Mucosa of stomach (tissue), 1 donor: ENCODE data around the gene SETBP1.
"Not testable (repeated sequence)": the region's sequence is repeated elsewhere in the genome, so short reads cannot be mapped to it uniquely, and the experiment has no call there.

Source experiments
- H3K27me3 ChIP-seq: one replicate; pipeline ENCODE4 v1.7.0; 2013; ENCODE audit warnings: mild to moderate bottlenecking, low read length; ENCODE audit not compliant: control insufficient read depth, insufficient read depth
- H3K36me3 ChIP-seq: one replicate; pipeline ENCODE4 v1.7.0; 2013; ENCODE audit warnings: low read length; ENCODE audit not compliant: control insufficient read depth, insufficient read depth
- H3K4me1 ChIP-seq: one replicate; pipeline ENCODE4 v1.7.0; 2013; ENCODE audit warnings: mild to moderate bottlenecking, low read length; ENCODE audit not compliant: control insufficient read depth, insufficient read depth
- H3K4me3 ChIP-seq: one replicate; pipeline ENCODE4 v1.7.0; 2013; ENCODE audit warnings: low read length
- H3K9ac ChIP-seq: one replicate; pipeline ENCODE4 v1.7.0; 2013; ENCODE audit warnings: mild to moderate bottlenecking, low read length, moderate library complexity
- H3K9me3 ChIP-seq: one replicate; pipeline ENCODE4 v1.7.0; 2013; ENCODE audit warnings: mild to moderate bottlenecking, low read length, moderate library complexity; ENCODE audit not compliant: control insufficient read depth
- donor health status: Pancreatic carcinoma.

SETBP1 gene

GRCh38 chr18:44792456-44793061 is 111.9 kb downstream of the SETBP1 start:
- no peak overlapping the region for H3K9ac ChIP-seq
- no peaks in the 10 kb centered on the region for H3K36me3 ChIP-seq
- no peak overlapping the region for H3K4me3 ChIP-seq
- H3K4me1 ChIP-seq: peaks cover 10% of the 10 kb centered on the region
- H3K27me3 ChIP-seq: no peaks in the 10 kb centered on the region
- H3K9me3 ChIP-seq: no peaks in the 10 kb centered on the region

DNA sequence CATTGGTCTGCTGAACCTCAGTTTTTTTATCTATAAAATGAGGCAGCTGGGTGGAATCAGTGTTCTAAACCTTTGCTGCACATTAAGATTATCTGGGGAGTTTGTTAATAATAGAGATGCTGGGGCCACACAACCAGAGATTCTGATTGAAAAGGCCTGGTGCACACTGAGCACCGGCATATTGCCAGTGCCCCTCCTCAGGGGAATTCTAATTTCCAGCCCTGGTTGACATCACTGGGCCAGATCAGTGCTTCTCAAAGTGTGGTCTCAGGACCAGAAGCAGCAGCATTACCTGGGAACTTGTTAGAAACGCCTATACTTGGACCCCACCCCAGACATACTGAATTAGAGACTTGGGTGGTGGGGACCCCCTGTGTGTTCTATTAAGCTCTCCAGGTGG is 112.5 kb downstream of the SETBP1 start:
- H3K4me1 ChIP-seq: peaks cover 12% of the 10 kb centered on the region
- no peak overlapping the region for H3K9ac ChIP-seq
- no peaks in the 10 kb centered on the region for H3K36me3 ChIP-seq
- H3K27me3 ChIP-seq: no peaks in the 10 kb centered on the region
- H3K9me3 ChIP-seq: no peaks in the 10 kb centered on the region
- no peak overlapping the region for H3K4me3 ChIP-seq

DNA sequence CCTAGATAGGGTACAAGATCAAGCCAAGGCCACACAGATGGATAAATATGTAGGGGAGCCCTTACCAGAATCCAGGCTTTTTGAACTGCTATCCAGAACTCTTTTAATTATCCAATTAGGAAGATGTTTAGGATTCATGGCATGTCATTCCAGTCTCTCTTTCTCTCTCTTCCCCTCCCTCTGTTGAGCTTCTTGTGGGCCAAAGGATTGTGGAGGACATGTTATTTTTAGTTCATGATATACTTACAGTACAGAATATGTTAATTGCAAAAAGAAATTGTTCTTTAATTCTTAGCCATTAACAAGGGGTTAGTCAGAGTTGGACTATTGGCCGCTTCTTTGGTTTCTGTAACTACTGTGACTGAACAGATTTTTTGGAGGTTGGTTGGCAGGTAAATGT is 113.0 kb downstream of the SETBP1 start:
- no peak overlapping the region for H3K4me3 ChIP-seq
- H3K9me3 ChIP-seq: no peaks in the 10 kb centered on the region
- peaks cover 17% of the 10 kb centered on the region for H3K4me1 ChIP-seq
- H3K27me3 ChIP-seq: no peaks in the 10 kb centered on the region
- H3K36me3 ChIP-seq: no peaks in the 10 kb centered on the region
- no peak overlapping the region for H3K9ac ChIP-seq

GRCh38 chr18:44795241-44795640 is 114.6 kb downstream of the SETBP1 start:
- no peaks in the 10 kb centered on the region for H3K36me3 ChIP-seq
- no peak overlapping the region for H3K4me3 ChIP-seq
- H3K4me1 ChIP-seq: peaks cover 28% of the 10 kb centered on the region
- no peak overlapping the region for H3K9ac ChIP-seq
- H3K27me3 ChIP-seq: no peaks in the 10 kb centered on the region
- no peaks in the 10 kb centered on the region for H3K9me3 ChIP-seq

GRCh38 chr18:44796429-44797428 is 116.0 kb downstream of the SETBP1 start:
- H3K9ac ChIP-seq: no peak overlapping the region
- no peak overlapping the region for H3K4me3 ChIP-seq
- no peaks in the 10 kb centered on the region for H3K27me3 ChIP-seq
- no peaks in the 10 kb centered on the region for H3K9me3 ChIP-seq
- H3K36me3 ChIP-seq: no peaks in the 10 kb centered on the region
- peaks cover 25% of the 10 kb centered on the region for H3K4me1 ChIP-seq

DNA sequence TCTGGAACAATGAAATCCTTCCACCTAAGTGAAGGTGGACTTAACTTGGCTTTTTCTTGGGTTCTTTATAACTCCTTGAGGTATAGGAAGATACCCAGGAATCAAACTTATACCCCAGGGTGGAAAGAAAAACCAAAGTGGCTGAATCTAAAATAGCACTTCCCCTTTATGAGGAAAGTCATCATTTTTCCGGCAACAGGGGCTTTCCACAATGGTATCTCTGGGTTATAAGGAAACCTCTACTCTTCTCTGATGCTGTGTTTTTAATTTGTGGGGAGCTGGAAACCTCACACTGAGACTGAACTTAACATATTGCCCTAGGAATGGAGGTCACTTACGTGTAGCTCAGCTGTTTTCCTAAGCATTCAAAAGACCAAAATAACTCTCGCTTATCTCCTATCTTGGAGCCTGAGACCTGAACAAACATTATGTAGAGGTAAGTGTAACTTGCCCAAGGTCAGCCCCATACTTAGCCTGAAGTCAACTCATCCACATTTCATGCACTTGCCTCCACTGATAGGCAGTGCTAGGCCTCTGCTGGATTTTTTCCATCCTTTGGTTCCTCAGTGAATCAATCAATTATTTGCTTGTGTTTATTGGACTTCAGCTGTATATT is 117.9 kb downstream of the SETBP1 start:
- Histone ChIP-seq H3K9me3 (no peaks in the 10 kb centered on the region), H3K4me1 (peaks cover 34% of the 10 kb centered on the region), H3K9ac (no peak overlapping the region), H3K36me3 (no peaks in the 10 kb centered on the region), H3K4me3 (no peak overlapping the region), H3K27me3 (no peaks in the 10 kb centered on the region)

DNA sequence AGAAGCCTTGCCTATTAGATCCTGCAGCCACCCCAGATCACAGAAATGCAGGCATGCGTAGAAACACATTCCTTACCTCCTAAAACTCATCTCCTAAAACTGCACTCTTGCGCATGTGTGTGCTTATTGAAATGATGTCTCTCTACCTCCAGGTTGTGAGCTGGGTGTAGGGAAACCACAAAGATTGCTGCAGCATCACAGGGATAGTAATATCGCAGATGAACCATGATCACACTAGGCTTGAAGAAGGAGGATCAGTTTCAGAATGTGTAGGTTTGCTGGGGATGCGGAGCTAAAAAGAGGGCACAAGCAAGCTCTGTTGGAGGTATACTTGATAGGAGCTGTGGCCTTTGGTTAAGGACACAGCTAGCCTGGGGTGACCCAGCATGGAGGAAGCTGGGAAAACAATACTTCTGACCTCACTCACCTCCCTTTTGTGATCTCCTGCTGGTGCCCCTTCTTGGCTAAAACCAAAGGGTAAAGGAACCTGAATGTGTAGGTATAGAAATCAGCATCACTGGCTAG is 118.8 kb downstream of the SETBP1 start:
- Histone ChIP-seq H3K9ac (no peak overlapping the region), H3K4me1 (peaks cover 34% of the 10 kb centered on the region), H3K27me3 (no peaks in the 10 kb centered on the region), H3K4me3 (no peak overlapping the region), H3K9me3 (no peaks in the 10 kb centered on the region), H3K36me3 (no peaks in the 10 kb centered on the region)

GRCh38 chr18:44799907-44800421 is 119.3 kb downstream of the SETBP1 start:
- Histone ChIP-seq H3K27me3 (no peaks in the 10 kb centered on the region), H3K9me3 (no peaks in the 10 kb centered on the region), H3K36me3 (no peaks in the 10 kb centered on the region), H3K4me3 (no peak overlapping the region), H3K4me1 (peaks cover 34% of the 10 kb centered on the region), H3K9ac (no peak overlapping the region)

GRCh38 chr18:44800766-44801165 is 120.1 kb downstream of the SETBP1 start:
- not testable (repeated sequence) for H3K27me3 ChIP-seq, H3K4me3 ChIP-seq, H3K9me3 ChIP-seq, H3K9ac ChIP-seq, H3K36me3 ChIP-seq
- H3K4me1 ChIP-seq: peaks cover 34% of the 10 kb centered on the region

DNA sequence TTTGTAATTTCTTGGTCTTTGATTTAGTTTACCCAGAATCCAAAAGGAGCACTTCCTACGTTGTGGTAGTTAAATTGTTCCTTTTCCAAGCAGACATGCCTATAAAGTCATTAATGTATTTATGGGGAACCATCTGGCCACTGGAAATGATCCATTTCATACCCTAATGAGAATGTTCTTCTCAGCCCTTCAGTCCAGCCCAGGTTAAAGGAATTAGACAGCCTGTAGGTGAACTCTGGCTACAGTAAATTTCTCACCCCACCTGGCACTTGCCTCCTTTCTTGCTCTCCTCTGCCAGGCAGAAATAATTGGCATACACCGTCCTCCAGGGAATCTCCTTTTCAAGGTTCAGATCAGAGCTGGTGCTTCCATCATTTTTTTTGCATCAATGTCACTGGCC is 121.1 kb downstream of the SETBP1 start:
- Histone ChIP-seq H3K9ac (no peak overlapping the region), H3K4me3 (no peak overlapping the region), H3K36me3 (no peaks in the 10 kb centered on the region), H3K4me1 (peaks cover 30% of the 10 kb centered on the region), H3K9me3 (no peaks in the 10 kb centered on the region), H3K27me3 (no peaks in the 10 kb centered on the region)

- Histone ChIP-seq H3K27me3 (no peaks in the 10 kb centered on the region), H3K9ac (no peak overlapping the region), H3K4me1 (peaks cover 31% of the 10 kb centered on the region)
Measured at GRCh38 chr18:44802508-44802907, 121.8 kb downstream of the SETBP1 start.

More at GRCh38 chr18:44802508-44802907, 121.8 kb downstream of the SETBP1 start:
- Histone ChIP-seq H3K9me3 (no peaks in the 10 kb centered on the region), H3K4me3 (no peak overlapping the region), H3K36me3 (no peaks in the 10 kb centered on the region)
